ENCODE results near the gene INSR. TPM values are rescaled to one million over a fixed set of nuclear protein-coding genes. Genes with fewer than 3 reads are reported as not detected.

The INSR gene
- total and polyA plus RNA-seq, 2 donors (not counting 3 experiments of a cell fraction or from before 2014, with no cell fraction given): 4.9 to 19.5 TPM

- intact Hi-C loops (cut with micrococcal nuclease) (no loop called here), dilution Hi-C loops (cut with MboI; ENCODE audit: extremely low pct_ligation_motif_present, low sequenced_read_pairs) (no loop called here)
- Histone ChIP-seq H3K27ac (ENCODE audit: insufficient read depth, low read depth, low read length) (no peak overlapping the region), H4K20me1 (replicated peaks; ENCODE audit: control insufficient read depth, extremely low read depth, insufficient read depth, low read length) (no peaks in the 10 kb centered on the region), H3K36me3 (ENCODE audit: control insufficient read depth in 2 of 2, extremely low read depth in 1 of 2, insufficient read depth in 2 of 2, low read length in 2 of 2) (peaks cover 0 to 4% of the 10 kb centered on the region in 2 experiments), H3K4me3 (replicated peaks in 1 of 3; ENCODE audit: insufficient read depth in 1 of 3, low read depth in 1 of 3, low read length in 3 of 3) (no peak overlapping the region), H3K9me1 (replicated peaks; ENCODE audit: control insufficient read depth, extremely low read depth, insufficient read depth, low read length) (no peaks in the 10 kb centered on the region), H3K9ac (replicated peaks; ENCODE audit: extremely low read depth, insufficient read depth, low read length) (no peak overlapping the region), H3K4me1 (ENCODE audit: control insufficient read depth, extremely low read depth, insufficient read depth, low read length) (peaks cover 6% of the 10 kb centered on the region), H2AFZ (ENCODE audit: low read depth, low read length) (no peak overlapping the region), H3K27me3 (ENCODE audit: control insufficient read depth in 2 of 2, insufficient read depth in 2 of 2, low read length in 2 of 2) (no peaks in the 10 kb centered on the region), H3K79me2 (ENCODE audit: control insufficient read depth, insufficient read depth, low read length) (no peaks in the 10 kb centered on the region), H3K9me3 (replicated peaks; ENCODE audit: control insufficient read depth, insufficient read depth, low read length) (no peaks in the 10 kb centered on the region), H3K4me2 (ENCODE audit: insufficient read depth, low read length) (no peak overlapping the region)
- FAIRE-seq (no peak), DNase-seq (ENCODE audit: low read depth, low spot score) (no peak)
- CTCF ChIA-PET: interaction anchor here (0.8 to 1.7 kb wide), 4 partner anchors 13 to 78 kb away, joined by 3 to 6 read pairs (median 4); no protein-coding TSS in a partner anchor
- no peak for TF ChIP-seq JUN (IDR thresholded peaks at IDR 0.05; ENCODE audit: borderline replicate concordance, insufficient read depth, insufficient read length, low read depth)
- TF ChIP-seq POLR2AphosphoS5 (IDR thresholded peaks at IDR 0.05; ENCODE audit: insufficient read depth, low read depth, low read length): no peak
- BruUV-seq (replicated peaks): no TSS peak
- POLR2A ChIA-PET: no interaction called here
Observed at GRCh38 chr19:7115721-7116120, 178.5 kb downstream of the INSR start.

GRCh38 chr19:7113233-7113632 lies 181.0 kb downstream of the INSR start:
- intact Hi-C loops (cut with micrococcal nuclease): no loop called here
- H3K4me3 ChIP-seq (replicated peaks in 1 of 3; ENCODE audit: insufficient read depth in 1 of 3, low read depth in 1 of 3, low read length in 3 of 3): no peak overlapping the region
- H4K20me1 ChIP-seq (replicated peaks; ENCODE audit: control insufficient read depth, extremely low read depth, insufficient read depth, low read length): no peaks in the 10 kb centered on the region
- no peaks in the 10 kb centered on the region for H3K79me2 ChIP-seq (ENCODE audit: control insufficient read depth, insufficient read depth, low read length)
- TF ChIP-seq POLR2A (IDR thresholded peaks at IDR 0.05; ENCODE audit: low read depth, low read length) (no peak), MYC (IDR thresholded peaks at IDR 0.05; ENCODE audit: low read depth, low read length) (no peak), JUN (IDR thresholded peaks at IDR 0.05; ENCODE audit: borderline replicate concordance, insufficient read depth, insufficient read length, low read depth) (no peak), CTCF (IDR thresholded peaks at IDR 0.05; ENCODE audit: extremely low read depth in 1 of 2, insufficient read depth in 1 of 2, low read depth in 1 of 2, low read length in 2 of 2) (no peak), EZH2 (IDR thresholded peaks at IDR 0.05; ENCODE audit: borderline replicate concordance, low read depth, low read length, severe bottlenecking) (no peak), FOS (IDR thresholded peaks at IDR 0.05; ENCODE audit: borderline replicate concordance, insufficient read depth, low read length) (no peak), MAX (IDR thresholded peaks at IDR 0.05; ENCODE audit: insufficient read depth, insufficient read length) (no peak), GATA2 (IDR thresholded peaks at IDR 0.05; ENCODE audit: insufficient read depth, insufficient read length, low read depth, low read length) (no peak), POLR2AphosphoS5 (IDR thresholded peaks at IDR 0.05; ENCODE audit: insufficient read depth, low read depth, low read length) (no peak)
- CTCF ChIA-PET: interaction anchor here (1.0 to 1.8 kb wide), 2 partner anchors 11 to 170 kb away, joined by 3 to 6 read pairs; no protein-coding TSS in a partner anchor
- no peak overlapping the region for H3K4me2 ChIP-seq (ENCODE audit: insufficient read depth, low read length)
- peaks cover 0 to 4% of the 10 kb centered on the region in 2 experiments for H3K36me3 ChIP-seq (ENCODE audit: control insufficient read depth in 2 of 2, extremely low read depth in 1 of 2, insufficient read depth in 2 of 2, low read length in 2 of 2)
- DNase-seq (ENCODE audit: low read depth, low spot score): no peak
- dilution Hi-C loops (cut with MboI; ENCODE audit: extremely low pct_ligation_motif_present, low sequenced_read_pairs): no loop called here
- H3K4me1 ChIP-seq (ENCODE audit: control insufficient read depth, extremely low read depth, insufficient read depth, low read length): no peaks in the 10 kb centered on the region
- no TSS peak for BruUV-seq (replicated peaks)
- no peak overlapping the region for H3K9ac ChIP-seq (replicated peaks; ENCODE audit: extremely low read depth, insufficient read depth, low read length)
- H3K9me3 ChIP-seq (replicated peaks; ENCODE audit: control insufficient read depth, insufficient read depth, low read length): no peaks in the 10 kb centered on the region
- no peaks in the 10 kb centered on the region for H3K27me3 ChIP-seq (ENCODE audit: control insufficient read depth in 2 of 2, insufficient read depth in 2 of 2, low read length in 2 of 2)
- no peak overlapping the region for H3K27ac ChIP-seq (ENCODE audit: insufficient read depth, low read depth, low read length)
- H3K9me1 ChIP-seq (replicated peaks; ENCODE audit: control insufficient read depth, extremely low read depth, insufficient read depth, low read length): no peaks in the 10 kb centered on the region
- H2AFZ ChIP-seq (ENCODE audit: low read depth, low read length): no peak overlapping the region
- POLR2A ChIA-PET: no interaction called here
- no peak for FAIRE-seq

All from endothelial cell of umbilical vein (primary cell).